ENCODE data around the gene ELF3.

GRCh38 chr1:201990427-201990826 lies 20.0 kb upstream of the ELF3 start:
- TF ChIP-seq, protein P1, sequence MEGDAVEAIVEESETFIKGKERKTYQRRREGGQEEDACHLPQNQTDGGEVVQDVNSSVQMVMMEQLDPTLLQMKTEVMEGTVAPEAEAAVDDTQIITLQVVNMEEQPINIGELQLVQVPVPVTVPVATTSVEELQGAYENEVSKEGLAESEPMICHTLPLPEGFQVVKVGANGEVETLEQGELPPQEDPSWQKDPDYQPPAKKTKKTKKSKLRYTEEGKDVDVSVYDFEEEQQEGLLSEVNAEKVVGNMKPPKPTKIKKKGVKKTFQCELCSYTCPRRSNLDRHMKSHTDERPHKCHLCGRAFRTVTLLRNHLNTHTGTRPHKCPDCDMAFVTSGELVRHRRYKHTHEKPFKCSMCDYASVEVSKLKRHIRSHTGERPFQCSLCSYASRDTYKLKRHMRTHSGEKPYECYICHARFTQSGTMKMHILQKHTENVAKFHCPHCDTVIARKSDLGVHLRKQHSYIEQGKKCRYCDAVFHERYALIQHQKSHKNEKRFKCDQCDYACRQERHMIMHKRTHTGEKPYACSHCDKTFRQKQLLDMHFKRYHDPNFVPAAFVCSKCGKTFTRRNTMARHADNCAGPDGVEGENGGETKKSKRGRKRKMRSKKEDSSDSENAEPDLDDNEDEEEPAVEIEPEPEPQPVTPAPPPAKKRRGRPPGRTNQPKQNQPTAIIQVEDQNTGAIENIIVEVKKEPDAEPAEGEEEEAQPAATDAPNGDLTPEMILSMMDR (IDR thresholded peaks at IDR 0.05; ENCODE audit: insufficient read depth, low read length, poor library complexity, severe bottlenecking), result no peak
- TF ChIP-seq EZH2phosphoT487 (conservative IDR thresholded peaks at IDR 0.05; ENCODE audit: low read length), result no peak
